ENCODE measurements around the gene KIAA0513.

KIAA0513 gene

DNA sequence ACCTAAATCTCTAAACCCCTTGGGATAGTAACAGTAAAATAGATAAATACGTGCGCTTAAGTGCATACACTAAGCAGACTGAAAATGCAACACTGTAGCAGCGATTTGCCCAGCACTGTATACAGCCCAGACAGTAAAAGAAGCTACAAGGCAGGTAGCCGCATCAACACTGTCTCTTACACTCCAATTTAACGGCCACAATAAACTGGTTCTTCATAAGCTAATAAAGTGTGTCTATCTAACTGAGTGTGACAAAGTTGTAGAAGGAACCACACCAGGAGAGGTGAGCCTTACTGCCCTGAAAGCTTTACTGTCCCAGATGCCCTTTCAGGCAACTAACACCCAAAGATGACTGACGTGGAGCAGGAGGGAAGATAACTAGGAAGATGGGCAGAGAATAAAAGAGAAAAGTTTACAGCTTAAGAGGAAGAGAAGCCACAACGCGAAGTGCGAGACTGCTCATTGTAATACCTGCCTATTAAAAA is 17.1 kb upstream of the KIAA0513 start:
- no peak for DNase-seq (ENCODE audit: low read depth)
- TF ChIP-seq, protein P1, sequence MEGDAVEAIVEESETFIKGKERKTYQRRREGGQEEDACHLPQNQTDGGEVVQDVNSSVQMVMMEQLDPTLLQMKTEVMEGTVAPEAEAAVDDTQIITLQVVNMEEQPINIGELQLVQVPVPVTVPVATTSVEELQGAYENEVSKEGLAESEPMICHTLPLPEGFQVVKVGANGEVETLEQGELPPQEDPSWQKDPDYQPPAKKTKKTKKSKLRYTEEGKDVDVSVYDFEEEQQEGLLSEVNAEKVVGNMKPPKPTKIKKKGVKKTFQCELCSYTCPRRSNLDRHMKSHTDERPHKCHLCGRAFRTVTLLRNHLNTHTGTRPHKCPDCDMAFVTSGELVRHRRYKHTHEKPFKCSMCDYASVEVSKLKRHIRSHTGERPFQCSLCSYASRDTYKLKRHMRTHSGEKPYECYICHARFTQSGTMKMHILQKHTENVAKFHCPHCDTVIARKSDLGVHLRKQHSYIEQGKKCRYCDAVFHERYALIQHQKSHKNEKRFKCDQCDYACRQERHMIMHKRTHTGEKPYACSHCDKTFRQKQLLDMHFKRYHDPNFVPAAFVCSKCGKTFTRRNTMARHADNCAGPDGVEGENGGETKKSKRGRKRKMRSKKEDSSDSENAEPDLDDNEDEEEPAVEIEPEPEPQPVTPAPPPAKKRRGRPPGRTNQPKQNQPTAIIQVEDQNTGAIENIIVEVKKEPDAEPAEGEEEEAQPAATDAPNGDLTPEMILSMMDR (IDR thresholded peaks at IDR 0.05; ENCODE audit: insufficient read depth, low read depth, low read length, missing control alignments) = no peak
- H3K4me3 ChIP-seq (ENCODE audit: low read length) = peak overlapping the region; percentile 91

DNA sequence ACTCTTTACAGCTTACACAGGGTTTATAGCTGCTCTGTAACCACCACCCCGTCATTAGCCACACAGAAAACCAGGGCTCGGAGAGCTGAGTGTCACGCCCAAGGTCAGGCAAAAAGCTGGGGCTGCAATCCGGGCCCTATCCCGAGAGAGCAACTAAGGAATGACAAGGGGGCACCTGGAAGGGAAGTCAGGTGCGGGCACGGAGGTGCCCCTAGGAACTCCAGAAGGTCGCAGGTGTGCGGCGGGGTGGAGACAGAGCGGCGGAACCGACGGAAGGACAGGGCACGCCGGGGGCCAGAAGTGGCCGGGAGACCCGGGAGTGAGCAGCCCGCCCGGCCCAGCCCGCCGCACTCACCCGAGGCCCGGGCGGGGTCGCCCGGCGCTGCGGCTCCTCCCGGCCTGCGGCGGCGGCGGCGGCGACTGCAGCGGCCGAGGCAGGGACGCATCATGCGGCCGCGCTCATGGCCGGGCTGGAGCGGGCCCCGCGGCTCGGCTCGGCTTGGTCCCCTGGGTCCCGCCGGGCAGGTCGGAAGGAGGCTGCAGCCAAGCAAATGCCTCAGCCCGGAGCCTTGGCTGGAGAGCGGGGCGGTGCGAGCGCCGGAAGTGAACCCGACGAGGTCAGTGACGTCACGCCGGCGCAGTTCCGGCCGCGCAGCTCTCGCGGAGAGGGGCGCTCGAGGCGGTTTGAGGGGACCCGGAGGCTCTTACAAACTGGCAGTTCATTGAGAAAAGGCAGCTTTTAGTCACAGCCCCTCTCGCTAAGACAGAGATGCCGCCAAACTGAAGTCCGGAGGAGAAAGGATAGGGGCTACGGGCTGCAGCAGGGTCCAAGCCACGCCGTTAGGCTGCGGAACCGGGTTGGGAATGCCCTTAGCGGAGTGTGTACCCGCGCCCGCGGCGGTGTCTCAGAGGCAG is 16.4 kb upstream of the KIAA0513 start, which contains the start of gene ZDHHC7:
ZDHHC7 (minus strand) TSS at position 605 of the 915 bp plus-strand sequence. CDS start 20,917 bp downstream, outside the sequence.
- TF ChIP-seq, protein P1 (IDR thresholded peaks at IDR 0.05; ENCODE audit: insufficient read depth, low read depth, low read length, missing control alignments) = no peak
- peak; percentile 82 for DNase-seq (ENCODE audit: low read depth)
- H3K4me3 ChIP-seq (ENCODE audit: low read length) = peak within 1 kb of the TSS; percentile 91

DNA sequence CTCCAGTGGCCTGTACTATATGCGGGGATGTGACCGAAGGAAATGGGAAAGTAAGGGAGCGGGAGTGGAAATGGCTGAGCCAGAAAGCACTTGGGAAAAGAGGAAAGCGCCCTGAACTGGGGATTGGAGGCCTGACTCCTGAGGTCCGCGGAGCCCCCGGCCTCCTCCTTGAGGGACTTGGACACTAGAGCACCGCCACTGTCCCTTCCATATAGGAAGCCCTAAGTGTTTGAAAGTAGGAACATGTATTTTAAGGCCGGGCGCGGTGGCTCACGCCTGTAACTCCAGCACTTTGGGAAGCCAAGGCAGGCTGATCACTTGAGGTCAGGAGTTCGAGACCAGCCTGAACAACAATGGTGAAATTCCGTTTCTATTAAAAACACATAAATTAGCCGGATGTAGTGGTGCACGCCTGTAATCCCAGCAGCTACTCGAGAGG is 15.7 kb upstream of the KIAA0513 start:
- DNase-seq (ENCODE audit: low read depth) = no peak
- peak overlapping the region; percentile 91 for H3K4me3 ChIP-seq (ENCODE audit: low read length)
- TF ChIP-seq, protein P1 (IDR thresholded peaks at IDR 0.05; ENCODE audit: insufficient read depth, low read depth, low read length, missing control alignments) = no peak

DNA sequence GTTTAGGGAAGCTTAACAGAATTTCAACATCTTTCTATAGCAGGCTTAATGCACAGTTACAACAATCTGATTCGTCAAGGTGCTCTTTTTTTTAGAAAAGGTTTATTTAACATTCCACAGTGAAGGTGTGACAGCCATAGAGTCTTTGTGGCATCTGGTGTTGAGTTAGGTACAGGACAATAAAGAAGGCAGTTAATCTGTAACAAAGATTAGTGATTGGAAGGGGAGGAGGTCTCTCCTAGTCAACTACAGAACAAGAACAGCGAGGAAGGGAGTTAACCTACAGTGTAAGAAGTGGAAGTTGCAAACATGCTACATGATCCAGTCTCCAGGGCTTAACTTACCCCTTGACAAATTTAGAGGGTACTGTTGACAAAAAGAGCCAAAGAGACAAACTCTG is 13.3 kb upstream of the KIAA0513 start:
- no peak overlapping the region for H3K4me3 ChIP-seq (ENCODE audit: low read length)
- DNase-seq (ENCODE audit: low read depth) = no peak
- TF ChIP-seq, protein P1 (IDR thresholded peaks at IDR 0.05; ENCODE audit: insufficient read depth, low read depth, low read length, missing control alignments) = no peak

DNA sequence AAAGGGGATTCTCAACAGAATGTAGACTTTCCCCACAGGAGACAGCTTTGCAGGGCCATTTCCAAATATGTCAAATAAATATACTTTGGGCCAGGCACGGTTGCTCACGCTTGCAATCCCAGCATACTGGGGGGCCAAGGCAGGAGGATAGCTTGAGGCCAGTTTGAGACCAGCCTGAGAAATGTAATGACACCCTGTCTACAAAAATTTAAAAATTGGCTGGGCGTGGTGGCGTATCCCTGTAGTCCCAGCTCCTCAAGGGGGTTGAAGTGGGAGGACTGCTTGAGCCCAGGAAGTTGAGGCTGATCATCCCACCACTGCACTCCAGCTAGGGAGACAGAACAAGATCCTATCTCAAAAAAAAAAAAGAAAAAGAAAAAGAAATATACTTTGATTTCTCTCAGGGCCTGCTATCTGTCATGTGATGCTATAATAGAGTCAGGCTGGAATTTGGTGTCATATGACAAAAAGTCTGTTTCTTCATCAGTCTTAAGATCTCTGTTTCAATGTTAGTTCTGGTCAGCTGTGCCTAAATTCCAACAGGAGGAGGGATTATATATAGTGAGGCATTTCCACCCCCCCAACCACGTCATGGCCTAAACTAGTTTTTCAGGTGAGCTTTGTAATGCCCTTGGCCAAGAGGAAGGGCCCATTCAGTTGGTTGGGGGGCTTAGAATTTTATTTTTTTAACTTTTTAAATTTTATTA is 12.0 kb upstream of the KIAA0513 start:
- TF ChIP-seq, protein P1 (IDR thresholded peaks at IDR 0.05; ENCODE audit: insufficient read depth, low read depth, low read length, missing control alignments) = no peak
- H3K4me3 ChIP-seq (ENCODE audit: low read length) = no peak overlapping the region
- DNase-seq (ENCODE audit: low read depth) = peak; percentile 49

DNA sequence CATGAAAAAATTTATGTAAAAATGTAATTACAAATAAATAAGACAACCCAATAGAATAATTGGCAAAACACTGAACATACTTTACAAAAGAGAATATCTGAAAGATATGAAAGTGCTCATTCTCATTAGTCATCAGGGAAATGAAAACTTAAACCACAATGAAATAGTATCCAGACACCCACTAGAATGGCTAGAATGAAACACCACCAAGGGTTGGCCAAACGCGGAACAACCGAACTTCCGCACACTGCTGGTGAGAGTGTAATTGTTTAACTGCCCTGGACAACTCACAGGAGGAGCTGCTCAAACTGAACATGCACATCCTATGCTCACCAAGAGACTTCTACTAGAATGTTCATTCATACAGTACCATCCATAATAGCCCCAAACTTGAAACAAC is 10.4 kb upstream of the KIAA0513 start:
- DNase-seq (ENCODE audit: low read depth) = no peak
- no peak overlapping the region for H3K4me3 ChIP-seq (ENCODE audit: low read length)
- TF ChIP-seq, protein P1 (IDR thresholded peaks at IDR 0.05; ENCODE audit: insufficient read depth, low read depth, low read length, missing control alignments) = no peak

Measured in epithelial cell of esophagus (primary cell).